ENCODE measurements around the gene MAPKAP1.

Gene MAPKAP1

GRCh38 chr9:125511789-125512660, 195.0 kb downstream of the MAPKAP1 start:
- no peak for DNase-seq (ENCODE audit: low read depth)

- DNase-seq (ENCODE audit: low read depth), result no peak
These were observed 196.0 kb downstream of the MAPKAP1 start for GRCh38 chr9:125510980-125511379.

DNA sequence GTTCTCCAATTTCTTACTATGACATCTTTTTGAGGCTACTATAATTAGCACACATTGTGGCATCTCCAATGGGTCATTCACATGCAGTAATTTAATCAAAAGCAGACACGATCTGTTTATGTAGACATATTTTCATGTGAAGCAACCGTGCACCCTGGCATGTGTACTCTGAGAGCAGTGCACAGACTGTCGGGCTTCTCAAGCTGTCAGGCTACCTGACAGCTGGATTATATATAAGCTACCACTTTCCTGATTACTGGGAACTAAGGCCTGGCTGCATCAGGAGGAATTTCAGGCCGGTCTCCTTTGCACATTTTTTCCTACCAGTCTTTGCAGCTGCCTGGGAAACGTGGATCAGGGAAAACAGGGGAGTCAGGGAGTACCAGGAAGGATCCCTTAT, 197.5 kb downstream of the MAPKAP1 start:
- DNase-seq (ENCODE audit: low read depth), result no peak

DNA sequence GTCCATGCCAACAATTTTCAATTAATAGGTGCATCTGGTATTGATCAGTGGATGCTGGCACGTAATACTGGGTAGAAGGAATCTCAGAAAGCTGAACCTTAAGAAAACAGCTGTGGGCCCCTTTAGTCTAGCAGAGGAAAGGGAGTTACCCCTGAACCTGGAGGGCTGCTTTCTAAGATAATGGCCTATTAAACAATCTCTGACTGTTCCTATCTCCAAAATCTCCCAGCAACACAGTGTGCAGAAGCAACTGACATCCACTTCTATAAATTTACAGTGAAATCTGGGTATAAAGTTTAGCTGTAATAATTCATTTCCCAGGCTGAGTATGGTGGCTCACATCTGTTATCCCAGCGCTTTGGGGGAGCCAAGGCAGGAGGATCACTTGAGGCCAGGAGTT, 198.8 kb downstream of the MAPKAP1 start:
- no peak for DNase-seq (ENCODE audit: low read depth)

- DNase-seq (ENCODE audit: low read depth), result no peak
These were observed 199.8 kb downstream of the MAPKAP1 start for GRCh38 chr9:125507226-125507625.

- no peak for DNase-seq (ENCODE audit: low read depth)
These were observed 201.0 kb downstream of the MAPKAP1 start for GRCh38 chr9:125505988-125506438.

GRCh38 chr9:125504616-125505015, 202.4 kb downstream of the MAPKAP1 start:
- DNase-seq (ENCODE audit: low read depth), result no peak

DNA sequence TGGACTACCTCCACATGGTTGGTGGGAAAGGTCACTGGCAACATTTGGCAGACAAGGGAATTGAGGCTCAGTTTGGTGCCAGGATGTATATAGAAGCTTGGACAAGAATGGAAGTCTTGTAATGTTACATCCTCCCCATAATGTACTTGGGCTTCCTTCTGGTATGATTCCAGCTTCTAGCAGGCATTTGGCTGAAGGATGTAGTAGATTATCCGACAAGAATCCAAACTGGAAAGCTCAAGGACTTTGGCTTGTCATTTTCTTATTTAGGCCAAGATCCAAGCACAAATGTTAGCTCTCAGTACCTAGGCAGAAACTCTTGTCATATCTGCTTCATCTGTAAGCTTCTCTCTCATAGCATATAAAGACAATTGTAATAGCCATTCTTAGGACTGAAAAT, 209.1 kb downstream of the MAPKAP1 start:
- DNase-seq (ENCODE audit: low read depth), result no peak

DNA sequence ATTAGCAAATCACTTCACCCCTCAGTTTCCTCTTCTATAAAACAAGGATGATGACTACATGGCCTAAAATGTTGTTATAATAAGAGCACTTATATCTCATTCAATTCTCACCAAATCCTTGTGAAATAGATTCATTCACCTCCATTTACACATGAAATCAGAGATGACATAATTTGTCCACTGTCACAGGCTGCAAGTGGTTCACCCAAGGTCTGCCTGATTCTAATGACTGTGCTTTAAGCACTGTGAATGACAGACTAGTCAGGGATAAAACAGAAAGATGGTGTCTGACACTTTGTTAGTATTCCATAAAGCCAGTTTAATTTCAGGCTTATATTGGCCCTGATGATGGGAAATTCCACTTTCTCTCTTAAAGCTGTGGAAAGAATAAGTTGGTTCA, 209.5 kb downstream of the MAPKAP1 start:
- DNase-seq (ENCODE audit: low read depth), result no peak

DNA sequence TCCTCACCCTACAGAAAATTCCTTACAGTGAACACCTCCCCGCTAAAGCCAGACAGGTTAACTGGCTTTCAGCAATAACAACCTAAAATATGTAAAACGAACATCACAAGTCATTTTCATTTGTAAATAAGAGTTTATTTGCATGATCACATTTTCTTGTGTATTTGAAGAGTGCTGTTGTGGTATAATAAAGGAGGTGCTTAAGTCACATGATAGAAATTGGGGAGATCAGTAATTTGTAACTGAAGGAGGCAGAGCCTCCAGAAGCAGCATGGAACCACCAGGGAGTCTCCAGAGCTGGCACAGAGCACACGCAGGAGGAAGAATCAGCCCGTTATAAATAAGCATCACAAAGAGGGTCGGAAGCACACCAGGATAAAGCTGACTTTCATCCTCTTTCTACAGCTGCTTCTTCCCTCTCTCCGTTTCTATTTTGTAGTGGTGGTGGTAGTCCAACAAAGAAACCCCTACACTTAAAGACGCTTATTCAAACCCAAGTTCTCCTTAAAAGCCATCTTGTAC, 210.6 kb downstream of the MAPKAP1 start:
- DNase-seq (ENCODE audit: low read depth), result no peak

- DNase-seq (ENCODE audit: low read depth), result no peak
These were observed 211.6 kb downstream of the MAPKAP1 start for GRCh38 chr9:125495172-125496119.

DNA sequence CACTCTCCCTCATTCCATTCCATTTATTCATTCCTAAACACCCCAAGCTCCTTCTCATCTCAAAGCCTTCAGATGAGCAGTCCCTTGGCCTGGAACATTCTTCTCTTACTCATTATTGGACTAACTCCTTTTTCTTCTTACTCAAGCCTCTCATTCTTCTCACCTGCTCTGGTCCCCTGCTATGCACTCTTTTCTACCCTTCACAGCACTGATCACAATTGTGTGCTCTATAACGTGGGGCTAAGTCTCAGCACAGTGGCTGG, 212.4 kb downstream of the MAPKAP1 start:
- DNase-seq (ENCODE audit: low read depth), result no peak

GRCh38 chr9:125493881-125494652, 212.9 kb downstream of the MAPKAP1 start:
- DNase-seq (ENCODE audit: low read depth), result no peak

DNA sequence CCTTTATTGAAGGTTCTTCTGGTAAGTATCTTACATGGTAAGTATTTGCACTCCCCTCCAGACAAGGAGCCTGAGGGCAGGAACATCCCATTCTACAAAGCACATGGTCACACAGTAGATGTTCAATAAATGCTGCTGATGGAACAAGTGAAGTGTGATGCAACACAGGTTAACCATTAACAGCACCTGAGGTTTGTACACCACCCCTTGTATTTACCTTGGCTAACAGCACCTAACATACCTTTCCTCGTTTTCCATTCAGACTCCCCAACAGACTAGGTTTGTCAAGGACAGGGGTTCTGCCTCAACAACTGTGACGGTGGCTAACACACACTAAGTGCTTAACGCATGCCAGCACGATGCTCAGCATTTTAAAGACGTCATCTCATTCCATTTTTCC, 213.6 kb downstream of the MAPKAP1 start:
- DNase-seq (ENCODE audit: low read depth), result no peak

DNA sequence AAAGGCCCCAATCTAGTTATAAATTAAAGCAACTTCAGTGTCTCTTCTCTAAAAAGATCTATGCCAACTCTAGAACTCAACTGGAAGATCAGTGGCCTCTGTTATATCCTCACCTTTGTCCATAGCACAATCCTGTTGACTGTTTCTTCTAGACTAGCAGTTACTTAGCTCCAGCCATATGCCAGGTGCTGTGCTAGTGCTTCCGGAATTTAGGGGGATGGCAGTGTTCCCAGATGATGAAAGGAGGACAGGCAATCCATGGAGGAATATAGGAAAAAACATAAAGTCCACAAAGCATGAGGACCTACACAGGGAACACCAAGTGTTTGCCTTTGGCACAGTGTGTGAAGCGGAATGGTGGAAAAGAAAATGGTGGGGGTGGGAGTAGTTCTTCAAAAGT, 214.3 kb downstream of the MAPKAP1 start:
- DNase-seq (ENCODE audit: low read depth), result no peak

- no peak for DNase-seq (ENCODE audit: low read depth)
These were observed 219.2 kb downstream of the MAPKAP1 start for GRCh38 chr9:125487842-125488241.

DNA sequence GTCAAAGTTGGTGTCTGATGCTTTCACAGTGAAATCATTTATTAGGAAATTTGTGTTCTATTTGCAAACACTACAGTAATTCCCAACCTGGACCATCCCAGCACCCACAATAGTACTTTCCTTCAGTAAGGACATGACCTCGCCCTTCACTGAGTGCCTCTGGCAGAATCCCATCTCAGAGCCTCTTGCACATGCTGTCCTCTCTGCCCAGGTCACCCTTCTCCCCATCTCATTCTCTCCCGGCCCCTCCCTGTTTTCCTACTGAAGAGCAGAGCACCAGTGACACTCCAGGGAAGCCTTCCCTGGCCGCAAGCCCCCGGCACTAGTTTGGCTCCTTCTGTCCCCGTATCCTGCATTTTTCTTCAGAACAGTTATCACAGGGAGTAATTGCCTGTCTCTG, 220.4 kb downstream of the MAPKAP1 start:
- DNase-seq (ENCODE audit: low read depth), result no peak

DNA sequence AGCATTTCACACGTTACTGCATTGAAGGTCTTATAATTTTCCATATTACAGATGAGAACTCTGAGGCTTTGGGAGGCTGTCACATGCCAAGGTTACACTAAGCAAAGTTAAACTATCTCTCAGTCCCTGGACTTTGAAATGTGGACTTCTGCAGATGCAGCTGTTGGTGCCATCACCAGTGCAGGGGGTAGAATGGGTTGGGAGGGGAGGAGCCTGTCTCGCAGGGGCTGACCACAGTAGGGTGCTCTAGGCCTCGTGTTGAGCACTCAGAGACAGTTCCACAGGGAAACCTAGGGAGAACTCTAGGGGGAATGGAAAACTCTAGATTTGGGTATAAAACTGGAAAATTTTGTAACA, 220.9 kb downstream of the MAPKAP1 start:
- no peak for DNase-seq (ENCODE audit: low read depth)

- DNase-seq (ENCODE audit: low read depth), result no peak
These were observed 221.4 kb downstream of the MAPKAP1 start for GRCh38 chr9:125485471-125486151.

DNA sequence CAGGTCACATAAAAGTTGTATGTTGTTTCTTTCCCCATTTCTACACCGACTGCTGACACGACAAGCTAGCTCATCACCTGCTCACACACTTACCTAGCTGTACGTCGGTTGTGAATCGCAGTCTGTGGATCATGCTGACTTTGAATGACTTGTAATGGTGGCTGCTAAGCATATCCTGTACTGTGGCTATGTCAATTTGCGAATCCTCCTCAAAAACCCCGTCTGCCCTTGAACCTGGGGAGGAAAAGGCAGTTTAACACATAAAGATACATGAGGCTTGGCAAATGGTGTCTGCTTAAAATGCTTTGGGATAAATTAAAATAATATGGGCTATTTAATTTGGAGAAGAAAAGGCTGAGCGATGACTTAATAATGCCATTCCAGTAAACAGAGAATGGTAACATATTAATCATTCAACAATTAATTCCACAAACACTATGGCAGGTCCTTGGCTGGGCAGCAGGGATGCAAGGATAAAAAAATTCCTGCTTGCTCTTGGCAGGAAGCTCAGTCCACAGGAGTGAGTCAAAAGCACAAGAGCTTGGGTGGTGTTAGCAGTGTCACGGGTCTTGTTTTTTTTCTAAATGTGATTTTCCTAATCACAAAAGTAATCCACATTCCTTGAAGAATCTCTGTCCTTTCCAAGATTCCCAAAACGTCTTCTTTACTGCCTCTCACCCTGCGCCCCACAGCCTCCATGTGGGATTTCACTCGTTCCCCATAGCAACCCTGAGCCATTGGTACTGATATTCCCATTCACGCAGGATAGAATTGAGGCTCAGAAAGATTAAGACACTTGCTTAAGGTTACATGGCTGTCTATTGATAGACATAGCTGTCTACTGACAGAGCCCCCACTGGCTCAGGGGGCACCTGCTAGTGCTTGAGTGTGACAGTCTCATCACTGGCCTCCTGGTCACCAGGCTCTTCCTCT, 222.4 kb downstream of the MAPKAP1 start:
- DNase-seq (ENCODE audit: low read depth), result no peak

- no peak for DNase-seq (ENCODE audit: low read depth)
These were observed 223.3 kb downstream of the MAPKAP1 start for GRCh38 chr9:125483697-125484096.
